ENCODE data around the gene HCAR2.
"Not testable (repeated sequence)": the region's sequence is repeated elsewhere in the genome, so short reads cannot be mapped to it uniquely, and the experiment has no call there.

DNA sequence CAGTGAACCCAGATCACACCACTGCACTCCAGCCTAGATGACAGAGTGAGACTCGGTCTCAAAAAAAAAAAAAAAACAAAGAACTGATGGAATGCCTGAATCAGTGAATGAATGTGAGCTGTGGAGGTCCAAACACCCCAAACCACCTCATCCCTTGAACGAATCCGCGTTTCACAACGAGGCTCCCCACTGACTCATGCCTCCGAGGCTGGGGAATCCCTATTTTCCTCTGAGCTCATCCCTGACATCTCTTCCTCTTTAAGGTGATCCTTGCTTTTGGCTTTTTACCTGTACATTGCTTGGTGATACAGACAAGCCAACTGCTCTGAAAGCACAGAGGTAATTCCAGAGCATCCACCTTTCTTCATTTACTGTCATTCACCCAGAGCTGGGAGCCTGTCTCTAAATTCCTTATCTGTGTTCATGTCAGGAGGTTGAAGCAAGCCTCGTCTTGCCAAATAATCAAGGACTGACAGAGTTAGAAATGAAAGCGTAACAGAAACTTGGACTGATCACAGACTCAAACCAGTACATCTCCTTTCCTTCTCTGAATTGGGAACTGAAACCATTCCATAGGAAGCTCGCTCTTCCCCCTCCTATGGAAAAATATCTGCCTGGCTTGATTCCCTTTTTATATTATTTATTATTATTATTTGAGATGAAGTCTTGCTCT, 3.0 kb downstream of the HCAR2 start:
- TF ChIP-seq, protein P1, sequence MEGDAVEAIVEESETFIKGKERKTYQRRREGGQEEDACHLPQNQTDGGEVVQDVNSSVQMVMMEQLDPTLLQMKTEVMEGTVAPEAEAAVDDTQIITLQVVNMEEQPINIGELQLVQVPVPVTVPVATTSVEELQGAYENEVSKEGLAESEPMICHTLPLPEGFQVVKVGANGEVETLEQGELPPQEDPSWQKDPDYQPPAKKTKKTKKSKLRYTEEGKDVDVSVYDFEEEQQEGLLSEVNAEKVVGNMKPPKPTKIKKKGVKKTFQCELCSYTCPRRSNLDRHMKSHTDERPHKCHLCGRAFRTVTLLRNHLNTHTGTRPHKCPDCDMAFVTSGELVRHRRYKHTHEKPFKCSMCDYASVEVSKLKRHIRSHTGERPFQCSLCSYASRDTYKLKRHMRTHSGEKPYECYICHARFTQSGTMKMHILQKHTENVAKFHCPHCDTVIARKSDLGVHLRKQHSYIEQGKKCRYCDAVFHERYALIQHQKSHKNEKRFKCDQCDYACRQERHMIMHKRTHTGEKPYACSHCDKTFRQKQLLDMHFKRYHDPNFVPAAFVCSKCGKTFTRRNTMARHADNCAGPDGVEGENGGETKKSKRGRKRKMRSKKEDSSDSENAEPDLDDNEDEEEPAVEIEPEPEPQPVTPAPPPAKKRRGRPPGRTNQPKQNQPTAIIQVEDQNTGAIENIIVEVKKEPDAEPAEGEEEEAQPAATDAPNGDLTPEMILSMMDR (IDR thresholded peaks at IDR 0.05): not testable (repeated sequence)
- TF ChIP-seq POLR2A (IDR thresholded peaks at IDR 0.05): not testable (repeated sequence)

Measured in lower leg skin (tissue), 3 donors.